Erythroblast (primary cell): Measurements from ENCODE around the gene HOXB5.

Source experiments
- GATA1 ChIP-seq: IDR thresholded peaks from 2 replicates; pipeline ENCODE4 v1.6.1; 2011; ENCODE audit warnings: low read depth, mild to moderate bottlenecking, control low read depth, low read length, moderate library complexity
- POLR2A ChIP-seq: IDR thresholded peaks from 2 replicates; pipeline ENCODE4 v1.6.1; 2011; ENCODE audit warnings: mild to moderate bottlenecking, low read length

DNA sequence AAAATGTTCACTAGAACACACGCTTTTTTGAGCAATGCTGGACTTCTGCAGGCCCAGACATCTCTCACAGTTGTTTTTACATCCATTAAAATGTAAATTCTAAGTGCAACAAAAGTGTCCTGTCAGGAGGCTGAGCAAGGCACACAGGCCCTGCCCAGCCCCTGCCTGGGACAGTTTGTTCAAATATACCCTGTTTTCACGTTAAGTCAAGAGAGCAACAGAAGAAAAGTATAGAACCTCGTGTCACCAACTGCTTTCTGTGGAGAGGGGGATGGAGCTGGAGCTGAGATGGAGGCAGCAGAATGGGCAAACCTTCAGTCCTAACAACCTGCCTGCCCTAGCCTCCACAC, 44.3 kb downstream of the HOXB5 start:
- TF ChIP-seq POLR2A (no peak), GATA1 (no peak)
